ENCODE data around the gene ADORA2A.

Gene ADORA2A

DNA sequence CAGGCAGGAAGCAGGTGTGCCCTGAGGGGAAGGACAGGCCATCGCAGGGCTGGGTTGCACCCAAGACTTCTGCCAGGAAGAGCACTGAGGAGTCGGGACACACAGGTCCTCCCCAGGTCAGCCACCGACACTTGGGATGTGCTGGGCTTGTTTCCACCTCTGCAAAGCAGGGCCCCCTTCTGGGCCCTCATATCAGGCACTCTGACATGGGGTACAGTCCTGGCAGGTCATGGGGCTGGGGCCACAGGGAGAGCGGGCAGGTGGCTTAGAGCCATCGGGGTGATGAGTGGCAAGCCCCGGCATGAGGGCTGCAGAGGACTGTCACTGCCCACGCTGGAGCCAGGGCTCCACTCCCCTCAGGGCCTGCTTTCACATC is 7.9 kb upstream of the ADORA2A start:
- DNase-seq = no peak

- peak; percentile 56 for DNase-seq
These were observed 7.1 kb upstream of the ADORA2A start for GRCh38 chr22:24420072-24420976.

- DNase-seq = no peak
These were observed 6.4 kb upstream of the ADORA2A start for GRCh38 chr22:24420977-24421343.

DNA sequence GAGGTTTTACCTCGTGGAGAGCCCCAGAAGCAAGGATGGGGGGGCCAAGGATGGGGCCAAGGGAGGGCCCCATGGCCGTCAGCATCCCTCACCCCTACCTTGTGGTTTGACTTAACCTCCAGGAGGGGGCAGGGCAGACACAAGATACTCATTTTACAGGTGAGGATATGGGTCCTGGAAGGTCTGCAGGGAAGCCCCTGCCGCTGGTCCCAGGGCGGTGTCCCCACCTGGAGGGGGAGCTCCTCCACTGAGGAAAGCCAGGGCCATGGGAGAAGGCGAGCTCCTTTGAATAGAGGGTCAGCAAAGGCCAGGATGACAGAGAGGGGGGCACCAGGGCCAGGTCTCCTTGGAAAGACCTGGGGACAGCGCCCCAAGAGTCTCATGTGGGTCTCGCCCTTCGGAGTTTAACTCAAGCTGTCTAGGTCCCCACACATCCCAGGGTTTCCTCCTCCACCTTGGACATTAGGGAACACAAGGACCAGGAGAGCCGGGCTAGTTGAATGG is 5.9 kb upstream of the ADORA2A start:
- DNase-seq = no peak

DNA sequence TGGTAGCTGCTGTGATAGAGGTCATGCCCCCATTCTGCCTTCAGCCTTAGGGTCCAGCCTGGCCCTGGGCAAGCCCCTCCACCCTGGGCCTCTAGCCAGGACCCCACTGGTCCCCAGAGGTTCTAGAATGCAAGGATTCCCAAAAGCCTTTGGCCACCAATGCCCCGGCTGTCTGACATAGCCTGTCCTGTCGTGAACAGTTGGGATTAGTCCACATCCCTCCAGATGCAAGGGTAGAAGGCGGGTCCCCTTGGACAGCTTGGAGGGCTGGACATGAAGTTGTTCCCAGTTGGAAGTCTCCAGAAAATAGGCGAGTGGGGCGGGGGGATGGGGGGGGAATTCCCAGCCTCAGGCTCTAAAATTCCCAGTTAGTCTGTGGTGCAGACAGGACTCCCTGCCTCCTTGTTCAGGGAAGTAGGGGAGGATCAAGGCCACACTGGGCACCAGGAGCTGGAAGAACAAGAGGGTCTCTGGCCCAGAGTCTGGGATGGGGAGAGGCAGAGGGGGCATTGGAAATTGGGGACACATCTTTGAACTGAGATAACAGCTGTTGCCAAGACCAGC is 5.2 kb upstream of the ADORA2A start:
- DNase-seq = no peak

DNA sequence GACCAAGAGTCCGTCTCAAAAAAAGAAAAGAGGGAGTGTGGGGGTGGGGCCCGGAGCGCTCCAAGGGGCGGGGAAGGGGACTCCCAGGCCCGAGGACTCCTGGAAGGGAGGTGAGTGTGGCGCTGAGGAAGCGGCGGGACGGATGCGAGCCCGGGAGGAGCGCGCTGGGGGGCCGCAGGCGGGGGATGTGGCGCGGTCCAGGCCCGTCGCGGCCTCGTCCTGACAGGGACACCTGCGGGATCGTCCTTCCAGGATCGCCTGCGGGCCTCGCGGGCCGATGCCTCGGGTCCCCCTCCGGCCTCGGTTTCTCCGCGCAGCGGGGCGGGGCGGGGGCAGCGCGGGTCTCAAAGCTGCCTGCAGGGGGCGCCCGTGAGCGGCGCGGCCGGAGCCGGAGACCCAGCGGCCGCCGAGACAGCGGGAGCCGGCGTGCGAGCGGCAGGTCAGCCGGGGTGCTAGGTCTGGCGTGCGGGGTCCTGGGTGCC is 3.8 kb upstream of the ADORA2A start:
- DNase-seq = no peak

DNA sequence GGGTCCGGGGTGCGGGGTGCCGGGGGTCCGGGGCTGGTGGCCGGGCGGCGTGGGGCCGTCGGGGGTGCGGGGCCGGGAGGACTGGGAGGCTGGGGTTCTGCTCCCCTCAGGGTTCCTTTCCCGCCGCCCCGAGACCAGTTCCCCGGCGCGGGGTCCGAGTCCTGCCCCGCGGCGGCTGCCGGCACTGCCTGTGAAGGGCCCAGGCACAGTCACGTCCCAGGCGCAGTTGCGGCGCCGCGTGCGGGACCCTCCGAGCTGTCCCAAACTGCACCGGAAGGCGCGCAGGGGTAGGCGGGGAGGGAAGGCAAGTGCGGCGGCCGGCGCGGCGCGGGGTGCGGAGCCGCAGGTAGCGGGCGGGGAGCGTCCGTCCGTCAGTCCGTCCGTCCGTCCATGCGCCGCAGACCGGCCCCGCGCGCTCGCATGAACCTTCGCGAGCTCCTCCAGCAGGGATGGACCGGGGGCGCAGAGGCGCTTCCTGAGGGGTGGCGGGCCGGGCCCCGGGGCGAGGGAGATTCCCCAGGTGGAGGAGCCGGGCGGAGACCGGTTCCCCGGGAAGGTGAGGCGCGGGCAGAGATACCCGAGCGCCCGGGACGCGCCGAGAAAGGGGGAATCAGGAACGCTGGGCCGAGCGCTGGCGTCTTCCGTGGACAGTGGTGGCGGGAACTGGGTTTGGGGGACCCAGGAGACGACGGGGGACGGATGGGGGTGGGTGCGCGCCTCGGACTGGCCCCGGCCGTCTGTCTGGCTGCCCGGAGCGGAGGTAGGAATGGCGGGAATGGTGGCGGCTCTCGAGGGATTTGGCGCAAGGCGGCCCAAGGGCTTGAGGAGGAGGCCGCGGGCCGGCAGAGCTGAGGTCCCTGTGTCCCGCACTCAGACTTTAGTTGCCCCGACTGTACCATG is 3.1 kb upstream of the ADORA2A start:
- no peak for DNase-seq

- no peak for DNase-seq
These were observed 2.3 kb upstream of the ADORA2A start for GRCh38 chr22:24424901-24425775.

GRCh38 chr22:24426436-24426835 is 963 bp upstream of the ADORA2A start:
- no peak for DNase-seq

DNA sequence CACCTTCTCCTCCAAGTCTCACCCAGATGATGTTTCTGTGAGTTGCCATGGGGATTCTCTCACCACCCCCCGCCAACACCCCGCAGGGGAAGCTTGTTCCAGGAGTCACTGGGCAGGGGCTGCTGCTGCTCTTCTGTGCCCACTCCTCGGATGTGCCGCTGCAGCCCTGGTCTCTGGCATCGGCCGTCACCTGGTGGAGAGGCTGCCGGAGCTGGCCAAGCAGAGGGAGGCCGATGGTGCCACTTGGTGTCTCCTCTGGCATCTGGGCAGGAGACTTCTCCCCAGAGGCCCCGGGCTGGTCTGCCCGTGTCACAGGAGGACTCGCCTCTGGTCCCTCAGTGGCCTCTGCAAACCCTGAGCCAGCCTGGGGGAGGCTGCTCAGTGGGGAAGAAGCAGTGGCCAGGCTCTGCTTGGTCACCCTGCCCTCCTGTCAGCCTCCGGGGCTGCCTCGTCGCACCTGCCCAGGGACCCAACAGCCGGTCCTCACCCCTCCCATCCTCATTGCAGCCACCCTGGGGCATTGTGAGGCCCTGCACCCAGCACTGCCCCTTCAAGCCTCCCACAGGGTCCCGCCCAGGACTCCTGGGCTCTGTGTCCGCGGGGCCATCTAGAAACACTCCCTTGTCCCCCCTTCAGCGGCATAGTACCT is 424 bp upstream of the ADORA2A start:
- no peak for DNase-seq

DNA sequence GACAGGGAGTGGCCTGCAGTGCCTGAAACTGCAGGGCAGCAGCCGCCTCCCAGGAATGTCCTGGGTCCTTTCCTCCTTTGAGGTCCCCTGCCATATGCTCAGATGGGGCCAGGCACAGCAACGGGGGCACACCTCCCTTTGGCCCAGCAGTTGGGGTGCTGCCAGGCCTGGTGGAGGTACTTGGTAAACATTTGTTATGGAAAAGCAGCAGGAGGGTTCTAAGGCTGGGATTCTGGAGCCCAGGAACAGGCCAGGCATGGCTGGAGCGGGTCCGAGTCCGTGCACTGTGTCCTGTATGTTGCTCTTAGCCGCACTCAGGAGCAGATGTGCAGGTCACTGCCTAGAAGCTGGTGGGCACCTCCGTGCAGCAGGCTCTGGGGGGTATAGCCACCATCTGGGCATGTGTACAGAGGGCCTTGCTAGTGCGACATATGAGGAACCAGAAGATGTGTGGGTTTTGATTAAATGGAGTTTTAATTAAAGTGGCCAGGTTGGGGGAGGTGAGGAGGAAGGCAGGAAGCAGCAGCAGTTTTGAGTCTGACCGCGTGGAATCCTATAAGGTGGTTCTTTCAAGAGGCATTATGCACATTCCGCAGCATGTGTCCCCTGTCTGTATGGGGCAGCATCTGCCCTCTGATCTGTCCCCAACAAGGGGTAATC is 1.5 kb downstream of the ADORA2A start:
- no peak for DNase-seq

DNA sequence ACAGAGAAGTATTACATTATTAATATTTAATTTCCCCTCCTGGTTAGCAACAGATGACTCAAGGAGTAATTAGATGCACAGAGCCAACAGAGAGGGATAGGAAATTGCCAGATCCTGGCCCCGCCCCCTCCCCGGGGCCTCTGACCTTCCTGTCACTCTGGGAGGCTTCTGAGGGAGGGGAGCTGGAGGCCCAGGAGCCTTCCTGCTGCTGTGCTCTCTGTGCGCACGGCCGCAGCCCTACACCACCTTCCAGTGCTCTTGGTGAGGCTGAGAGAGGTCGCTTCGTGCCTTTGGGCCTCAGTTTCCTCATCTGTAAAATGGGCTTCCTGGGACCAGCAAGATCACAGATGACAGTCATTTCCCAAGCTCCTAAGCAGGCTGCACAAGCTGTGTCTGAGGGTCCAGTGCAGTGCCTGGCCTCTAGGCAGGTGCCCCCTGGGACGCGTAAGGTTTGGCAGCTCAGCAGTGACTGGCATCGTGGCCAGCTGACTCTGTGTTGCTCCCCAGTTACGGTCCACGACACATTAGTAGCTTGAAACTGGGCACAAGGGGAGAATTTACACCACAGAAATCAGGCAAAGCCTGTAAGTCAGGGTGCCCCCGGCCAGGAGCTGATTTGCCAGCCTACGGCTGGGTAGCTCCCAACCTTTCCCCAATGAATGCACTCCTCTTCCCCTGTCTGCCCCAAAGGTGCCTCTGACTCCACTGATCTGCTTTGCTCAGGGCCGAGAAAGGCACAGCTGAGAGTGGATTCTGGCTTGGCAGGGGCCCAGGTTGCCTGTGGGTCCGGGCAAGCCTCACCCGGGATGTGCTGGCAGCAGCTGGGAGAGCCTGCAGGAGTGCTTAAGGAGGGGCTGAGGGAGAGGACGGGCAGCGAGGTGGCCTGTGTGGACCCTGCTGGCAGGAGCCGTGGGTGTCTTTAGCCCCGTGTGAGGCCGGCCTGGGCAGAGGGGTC is 2.3 kb downstream of the ADORA2A start:
- DNase-seq = peak; percentile 68

- no peak for DNase-seq
These were observed 3.3 kb downstream of the ADORA2A start for GRCh38 chr22:24430431-24431308.

DNA sequence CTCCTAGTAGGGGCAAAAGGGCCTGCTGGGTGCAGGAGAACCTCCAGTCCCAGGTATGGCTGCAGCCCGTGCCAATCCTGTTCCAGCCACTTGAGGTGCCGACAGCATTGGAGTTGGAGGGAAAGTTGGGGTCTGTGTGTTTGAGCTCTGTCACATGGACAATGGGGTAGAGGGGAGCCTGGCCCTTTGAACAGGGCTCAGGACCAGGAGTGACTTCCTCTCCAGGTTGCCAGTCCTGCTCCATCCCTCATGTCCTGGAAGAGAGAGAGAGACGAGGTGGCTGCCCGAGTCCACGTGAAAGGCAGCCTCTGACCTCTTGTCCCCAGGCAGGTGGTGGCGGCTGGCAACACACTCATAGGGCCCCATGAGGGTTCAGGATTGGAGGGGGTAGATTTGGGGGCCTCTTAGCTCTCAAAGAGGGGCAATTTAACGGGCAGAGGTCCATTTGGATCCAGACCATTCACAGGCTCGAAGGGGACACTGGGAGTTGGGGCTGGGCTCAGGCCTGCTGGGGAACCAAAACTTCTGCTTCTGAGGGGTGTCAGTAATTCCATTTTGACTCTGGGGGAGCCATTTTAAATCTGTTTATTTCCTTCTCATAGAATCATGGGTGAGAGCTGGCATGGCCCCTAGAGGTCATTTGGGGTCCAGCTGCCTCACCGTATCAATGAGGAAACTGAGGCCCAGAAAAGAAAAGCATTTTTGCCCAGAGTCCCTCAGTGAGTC is 4.1 kb downstream of the ADORA2A start:
- DNase-seq = no peak

GRCh38 chr22:24432059-24432853 is 4.9 kb downstream of the ADORA2A start:
- DNase-seq = peak; percentile 74

- no peak for DNase-seq
These were observed 5.8 kb downstream of the ADORA2A start for GRCh38 chr22:24433001-24433827.

All from COR-L47 (cell line).